Activated T-helper 1 cell treated with anti-CD3 and anti-CD28 coated beads, Interleukin-2, amount 50 U/mL, for 16 hours (primary cell): Measurements from ENCODE around the gene DDX23.

Experiments
- DNase-seq, 2 donors: peaks; one replicate each; pipeline ENCODE4 v3.0.0-alpha.2; 2020; ENCODE audit warnings: low read depth in 1 of 2, low spot score in 1 of 2

The DDX23 gene

GRCh38 chr12:48824905-48825304 is 27.1 kb downstream of the DDX23 start:
- no peak for DNase-seq

GRCh38 chr12:48824112-48824511 is 27.9 kb downstream of the DDX23 start:
- no peak for DNase-seq

- DNase-seq, result no peak
These were observed 28.7 kb downstream of the DDX23 start for GRCh38 chr12:48823281-48823680.

GRCh38 chr12:48822711-48823110 is 29.3 kb downstream of the DDX23 start:
- no peak for DNase-seq

- no peak for DNase-seq
These were observed 29.8 kb downstream of the DDX23 start for GRCh38 chr12:48822139-48822538.

GRCh38 chr12:48819986-48820725 is 31.8 kb downstream of the DDX23 start:
- no peak for DNase-seq

GRCh38 chr12:48818831-48819590 is 33.0 kb downstream of the DDX23 start:
- no peak for DNase-seq

GRCh38 chr12:48817873-48818830 is 33.8 kb downstream of the DDX23 start, which contains the start of gene CACNB3:
Gene CACNB3 (plus strand): TSS chr12:48818496. CDS start chr12:48818930, 434 bp downstream.
- DNase-seq, result peak; percentile 54 to 68

GRCh38 chr12:48816143-48816854 is 35.7 kb downstream of the DDX23 start:
- no peak for DNase-seq

GRCh38 chr12:48815126-48816110 is 36.5 kb downstream of the DDX23 start:
- no peak for DNase-seq

GRCh38 chr12:48814262-48815125 is 37.5 kb downstream of the DDX23 start:
- DNase-seq, result peak; percentile 49 to 71

GRCh38 chr12:48813465-48814261 is 38.3 kb downstream of the DDX23 start:
- DNase-seq, result no peak

- no peak for DNase-seq
These were observed 39.6 kb downstream of the DDX23 start for GRCh38 chr12:48812389-48812788.

GRCh38 chr12:48811437-48812090 is 40.4 kb downstream of the DDX23 start:
- DNase-seq, result no peak

GRCh38 chr12:48810903-48811431 is 41.0 kb downstream of the DDX23 start:
- no peak for DNase-seq

- no peak for DNase-seq
These were observed 44.0 kb downstream of the DDX23 start for GRCh38 chr12:48807981-48808380.

GRCh38 chr12:48803675-48804074 is 48.3 kb downstream of the DDX23 start:
- DNase-seq, result no peak
